Suprapubic skin (tissue), 4 donors: ENCODE data around the gene SLC8A2.
"Not testable (repeated sequence)": the region's sequence is repeated elsewhere in the genome, so short reads cannot be mapped to it uniquely, and the experiment has no call there.

Source experiments
- POLR2A ChIP-seq, 2 donors: fragments of 450-650 bp; IDR thresholded peaks; one replicate each; pipeline ENCODE4 v1.6.1; 2017; ENCODE audit warnings: antibody characterized with exemption in 2 of 2, mild to moderate bottlenecking in 2 of 2, moderate library complexity in 2 of 2
- POLR2AphosphoS5 ChIP-seq, 3 donors: sonication (generic); formaldehyde crosslinking; IDR thresholded peaks; one replicate each; pipeline ENCODE4 v1.6.1; 2017; ENCODE audit warnings: antibody characterized with exemption in 3 of 3
- TF ChIP-seq, protein P1 (sequence below), 2 donors: fragments of 200-600 bp in 1 of 2; fragments of 450-650 bp in 1 of 2; sonication (generic) in 1 of 2; IDR thresholded peaks; one replicate each; pipeline ENCODE4 v1.5.1; 2016 to 2019; ENCODE audit warnings: antibody characterized with exemption in 2 of 2, mild to moderate bottlenecking in 1 of 2, moderate library complexity in 1 of 2

- TF ChIP-seq POLR2AphosphoS5, POLR2A (IDR thresholded peaks at IDR 0.05): not testable (repeated sequence)
- TF ChIP-seq, protein P1, sequence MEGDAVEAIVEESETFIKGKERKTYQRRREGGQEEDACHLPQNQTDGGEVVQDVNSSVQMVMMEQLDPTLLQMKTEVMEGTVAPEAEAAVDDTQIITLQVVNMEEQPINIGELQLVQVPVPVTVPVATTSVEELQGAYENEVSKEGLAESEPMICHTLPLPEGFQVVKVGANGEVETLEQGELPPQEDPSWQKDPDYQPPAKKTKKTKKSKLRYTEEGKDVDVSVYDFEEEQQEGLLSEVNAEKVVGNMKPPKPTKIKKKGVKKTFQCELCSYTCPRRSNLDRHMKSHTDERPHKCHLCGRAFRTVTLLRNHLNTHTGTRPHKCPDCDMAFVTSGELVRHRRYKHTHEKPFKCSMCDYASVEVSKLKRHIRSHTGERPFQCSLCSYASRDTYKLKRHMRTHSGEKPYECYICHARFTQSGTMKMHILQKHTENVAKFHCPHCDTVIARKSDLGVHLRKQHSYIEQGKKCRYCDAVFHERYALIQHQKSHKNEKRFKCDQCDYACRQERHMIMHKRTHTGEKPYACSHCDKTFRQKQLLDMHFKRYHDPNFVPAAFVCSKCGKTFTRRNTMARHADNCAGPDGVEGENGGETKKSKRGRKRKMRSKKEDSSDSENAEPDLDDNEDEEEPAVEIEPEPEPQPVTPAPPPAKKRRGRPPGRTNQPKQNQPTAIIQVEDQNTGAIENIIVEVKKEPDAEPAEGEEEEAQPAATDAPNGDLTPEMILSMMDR (IDR thresholded peaks at IDR 0.05), result not testable (repeated sequence)
Observed at GRCh38 chr19:47486220-47486619, 14.5 kb upstream of the SLC8A2 start.
